GM23338 (cell line): ENCODE data around the gene ZNF121. TPM values are rescaled to one million over a fixed set of nuclear protein-coding genes. Genes with fewer than 3 reads are reported as not detected.

Experiments used
- ATAC-seq: fragments of 200-7000 bp; cut with Tn5 transposase; 3 replicates; pipeline ENCODE4 v1.9.1; 2020
- DNase-seq: peaks from one replicate; pipeline ENCODE4 v3.0.0-alpha.2; 2015; ENCODE audit warnings: low spot score
- H2AFZ ChIP-seq: fragments of 200-600 bp; sonication (generic); 2 replicates; pipeline ENCODE4 v1.8.0; 2016; ENCODE audit warnings: antibody characterized with exemption, mild to moderate bottlenecking, moderate library complexity
- H3F3A ChIP-seq: fragments of 200-600 bp; sonication (generic); replicated peaks from 2 replicates; pipeline ENCODE4 v1.8.0; 2017; ENCODE audit warnings: antibody characterized with exemption, mixed run types, low read depth
- H3K27ac ChIP-seq: fragments of 200-600 bp; sonication (generic); 2 replicates; pipeline ENCODE4 v1.6.1; 2016; ENCODE audit warnings: low read depth
- H3K27me3 ChIP-seq: fragments of 200-600 bp; sonication (generic); 2 replicates; pipeline ENCODE4 v1.8.0; 2016; ENCODE audit warnings: mild to moderate bottlenecking, mixed run types, moderate library complexity; ENCODE audit not compliant: insufficient read depth
- H3K36me3 ChIP-seq: fragments of 200-600 bp; sonication (generic); 2 replicates; pipeline ENCODE4 v1.8.0; 2016; ENCODE audit warnings: mild to moderate bottlenecking; ENCODE audit not compliant: insufficient read depth
- H3K4me1 ChIP-seq: fragments of 200-600 bp; sonication (generic); 2 replicates; pipeline ENCODE4 v1.8.0; 2016; ENCODE audit warnings: mild to moderate bottlenecking, moderate library complexity; ENCODE audit not compliant: insufficient read depth
- H3K4me2 ChIP-seq: fragments of 200-600 bp; sonication (generic); 2 replicates; pipeline ENCODE4 v1.7.1; 2017; ENCODE audit warnings: mixed run types
- H3K4me3 ChIP-seq: fragments of 200-600 bp; sonication (generic); 2 replicates; pipeline ENCODE4 v1.6.1; 2016; ENCODE audit warnings: mixed run types
- H3K79me2 ChIP-seq: fragments of 200-600 bp; sonication (generic); replicated peaks from 2 replicates; pipeline ENCODE4 v1.8.0; 2017; ENCODE audit warnings: mild to moderate bottlenecking; ENCODE audit not compliant: insufficient read depth
- H3K9me2 ChIP-seq: fragments of 200-600 bp; sonication (generic); 2 replicates; pipeline ENCODE4 v1.8.0; 2017; ENCODE audit not compliant: insufficient read depth
- H4K20me1 ChIP-seq: fragments of 200-600 bp; sonication (generic); replicated peaks from 2 replicates; pipeline ENCODE4 v1.8.0; 2017; ENCODE audit warnings: mild to moderate bottlenecking; ENCODE audit not compliant: insufficient read depth
- H3K27ac Mint-ChIP-seq: 2 replicates; pipeline ENCODE4 v1.8.0; 2020; ENCODE audit warnings: inconsistent platforms, mild to moderate bottlenecking, moderate library complexity, mixed read lengths
- H3K27me3 Mint-ChIP-seq: 3 replicates; pipeline ENCODE4 v1.8.0; 2022; ENCODE audit warnings: low read depth, mild to moderate bottlenecking, moderate library complexity, mixed read lengths, inconsistent platforms; ENCODE audit not compliant: insufficient read depth, poor library complexity
- H3K36me3 Mint-ChIP-seq: 3 replicates; pipeline ENCODE4 v1.8.0; 2021; ENCODE audit warnings: low read depth, mild to moderate bottlenecking, inconsistent platforms, moderate library complexity, mixed read lengths
- H3K4me1 Mint-ChIP-seq: 3 replicates; pipeline ENCODE4 v1.8.0; 2020; ENCODE audit warnings: mild to moderate bottlenecking, inconsistent platforms, mixed read lengths
- H3K4me3 Mint-ChIP-seq: 3 replicates; pipeline ENCODE4 v1.8.0; 2021; ENCODE audit warnings: moderate library complexity, mild to moderate bottlenecking, inconsistent platforms, mixed read lengths
- H3K9me3 Mint-ChIP-seq: 3 replicates; pipeline ENCODE4 v1.8.0; 2020; ENCODE audit warnings: moderate library complexity, mild to moderate bottlenecking, inconsistent platforms, mixed read lengths
- CTCF ChIP-seq, 2 experiments: fragments of 200-600 bp in 1 of 2; sonication (generic) in 1 of 2; conservative IDR thresholded peaks; 2 replicates each; pipeline versions ENCODE4 v1.5.1 to v1.6.1; 2016 to 2017; ENCODE audit warnings: antibody characterized with exemption in 2 of 2, low read depth in 2 of 2, mild to moderate bottlenecking in 2 of 2, moderate library complexity in 1 of 2
- EZH2 ChIP-seq: fragments of 200-600 bp; sonication (generic); IDR thresholded peaks from one replicate; pipeline ENCODE4 v1.8.0; 2017; ENCODE audit warnings: antibody characterized with exemption, mild to moderate bottlenecking, low read depth; ENCODE audit not compliant: unreplicated experiment
- JUNB ChIP-seq: IDR thresholded peaks from one replicate; pipeline ENCODE4 v1.6.1; 2016; ENCODE audit warnings: antibody characterized with exemption; ENCODE audit not compliant: unreplicated experiment
- NANOG ChIP-seq: IDR thresholded peaks from 2 replicates; pipeline ENCODE4 v1.6.1; 2016; ENCODE audit warnings: antibody characterized with exemption, borderline replicate concordance
- STAT1 ChIP-seq: IDR thresholded peaks from one replicate; pipeline ENCODE4 v1.6.1; 2016; ENCODE audit warnings: antibody characterized with exemption; ENCODE audit not compliant: unreplicated experiment
- polyA plus RNA-seq: library from polyadenylated mRNA; unstranded; fragments of >200 nt; fragmentation: Nextera tagmentation; extraction: Ambion mirVana; gene quantifications from 2 replicates; pipeline ENCODE4 v1.2.1, GENCODE V29; 2016
- total RNA-seq: library from RNA; depleted of rRNA; stranded (reverse); fragments of >200 nt; shearing (Covaris generic); gene quantifications from 2 replicates; pipeline ENCODE4 v1.2.3, GENCODE V29; 2014

ZNF121 gene
- total and polyA plus RNA-seq, 2 experiments from 2014 or later = 50.8 to 252 TPM

GRCh38 chr19:9570255-9570654 is 14.0 kb downstream of the ZNF121 start:
- H3K4me3 ChIP-seq = no peak overlapping the region
- ATAC-seq = no peak
- H3K27me3 ChIP-seq = no peaks in the 10 kb centered on the region; the same call in 1 of the 2 replicates
- no peak overlapping the region for H3K4me3 Mint-ChIP-seq
- peaks cover 26% of the 10 kb centered on the region for H3K27me3 Mint-ChIP-seq
- peaks cover 100% of the 10 kb centered on the region for H3K9me3 Mint-ChIP-seq
- no peak overlapping the region for H3K27ac ChIP-seq
- TF ChIP-seq JUNB (no peak), STAT1 (no peak), NANOG (no peak), EZH2 (no peak)
- no peaks in the 10 kb centered on the region; the same call in 1 of the 2 replicates for H3K9me2 ChIP-seq
- peaks cover 4% of the 10 kb centered on the region; the same call in 2 of the 3 replicates for H3K4me1 Mint-ChIP-seq
- no peak overlapping the region for H3K27ac Mint-ChIP-seq
- peaks cover 12% of the 10 kb centered on the region; the same call in 1 of the 2 replicates for H3F3A ChIP-seq
- H2AFZ ChIP-seq = no peak overlapping the region
- H4K20me1 ChIP-seq = peaks cover 67% of the 10 kb centered on the region
- peaks cover 48% of the 10 kb centered on the region for H3K36me3 ChIP-seq
- H3K4me1 ChIP-seq = peaks cover 20% of the 10 kb centered on the region
- H3K79me2 ChIP-seq = peaks cover 100% of the 10 kb centered on the region
- peaks cover 100% of the 10 kb centered on the region for H3K36me3 Mint-ChIP-seq
- DNase-seq = no peak
- H3K4me2 ChIP-seq = no peak overlapping the region

- H3K79me2 ChIP-seq = peaks cover 100% of the 10 kb centered on the region
- Mint-ChIP-seq H3K9me3 (peaks cover 97% of the 10 kb centered on the region), H3K4me1 (no peaks in the 10 kb centered on the region)
Observed at GRCh38 chr19:9566729-9567128, 17.6 kb downstream of the ZNF121 start.

More at GRCh38 chr19:9566729-9567128, 17.6 kb downstream of the ZNF121 start:
- H3K36me3 Mint-ChIP-seq = peaks cover 100% of the 10 kb centered on the region
- Histone ChIP-seq H3K9me2 (no peaks in the 10 kb centered on the region; the same call in 1 of the 2 replicates), H3K4me1 (no peaks in the 10 kb centered on the region), H3F3A (peaks cover 26% of the 10 kb centered on the region), H3K27ac (no peak overlapping the region), H2AFZ (no peak overlapping the region), H3K4me2 (no peak overlapping the region), H3K27me3 (no peaks in the 10 kb centered on the region; the same call in 1 of the 2 replicates), H4K20me1 (peaks cover 52% of the 10 kb centered on the region), H3K4me3 (peak overlapping the region; percentile 7; the same call in 1 of the 2 replicates), H3K36me3 (peaks cover 82% of the 10 kb centered on the region)
- no peak overlapping the region for H3K4me3 Mint-ChIP-seq
- no peak for ATAC-seq
- no peak overlapping the region for H3K27ac Mint-ChIP-seq
- peaks cover 36% of the 10 kb centered on the region for H3K27me3 Mint-ChIP-seq
- DNase-seq = peak; percentile 42
- TF ChIP-seq NANOG (no peak), CTCF (conservative IDR thresholded peaks at IDR 0.05; ENCODE audit: low read depth in 2 of 2) (peak; percentile 13 to 46; a peak in 2 of 4 replicates)
